LNCAP (cell line): ENCODE results near the gene MTA2.

Experiments
- CTCF ChIP-seq: fragments of 450-650 bp; IDR thresholded peaks from 2 replicates; pipeline ENCODE4 v1.5.1; 2017; ENCODE audit warnings: mild to moderate bottlenecking

Gene MTA2

GRCh38 chr11:62601372-62602140, at the start of gene MTA2:
Gene MTA2 (minus strand): TSS chr11:62601865. CDS start chr11:62601450, 415 bp downstream.
- no peak for TF ChIP-seq CTCF

GRCh38 chr11:62649486-62649885, 47.8 kb upstream of the MTA2 start:
- TF ChIP-seq CTCF = no peak

- TF ChIP-seq CTCF = no peak
These were observed 47.3 kb upstream of the MTA2 start for GRCh38 chr11:62648967-62649364.

- no peak for TF ChIP-seq CTCF
These were observed 46.7 kb upstream of the MTA2 start for GRCh38 chr11:62648185-62648966.

- TF ChIP-seq CTCF = no peak
These were observed 45.9 kb upstream of the MTA2 start for GRCh38 chr11:62647609-62648005.

GRCh38 chr11:62646825-62647608, 45.4 kb upstream of the MTA2 start:
- TF ChIP-seq CTCF = no peak
